ENCODE results near the gene GRK7.
A peak's percentile ranks its signal among the peaks of the same experiment; 100 is the strongest.
"Not testable (repeated sequence)": the region's sequence is repeated elsewhere in the genome, so short reads cannot be mapped to it uniquely, and the experiment has no call there.

GRK7 gene

DNA sequence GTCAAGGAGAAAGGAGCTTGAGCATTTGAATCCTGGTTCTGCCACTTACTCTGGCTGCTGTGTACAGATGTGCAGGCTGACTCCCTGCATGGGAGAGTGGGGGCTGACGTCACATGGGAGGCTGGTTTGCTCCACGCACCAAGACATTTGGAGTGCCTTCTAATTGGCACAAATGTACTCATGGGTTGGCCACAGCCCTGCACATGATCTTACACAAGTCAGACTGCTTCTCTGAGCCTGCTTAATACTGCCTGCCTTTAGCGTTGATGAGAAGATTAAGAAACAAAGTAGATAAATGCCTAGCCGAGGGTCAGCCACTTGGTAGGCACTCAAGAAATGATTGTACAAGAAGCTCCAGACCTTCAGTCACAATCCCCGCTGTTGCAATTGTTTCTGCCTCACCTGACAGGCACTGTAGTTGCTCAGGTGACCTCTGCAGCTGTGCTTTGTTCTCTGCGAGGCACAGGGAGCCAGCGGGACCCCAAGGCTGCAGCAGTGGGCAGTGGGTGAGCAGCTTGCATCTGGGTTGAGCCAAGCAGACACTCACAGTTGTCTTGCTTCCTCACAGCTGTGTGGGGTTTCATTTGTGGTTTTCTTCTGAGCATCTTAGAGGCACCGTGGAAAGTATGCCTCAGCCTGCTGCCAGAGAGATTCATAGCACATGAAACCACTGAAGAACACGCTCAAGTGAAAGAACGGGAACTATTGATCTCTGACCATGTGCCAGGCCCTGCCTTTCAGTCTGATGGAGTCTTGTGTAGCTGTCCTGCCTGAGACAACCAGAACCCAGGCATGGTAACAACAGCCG lies 33.1 kb downstream of the GRK7 start:
- Histone ChIP-seq H3K27ac (ENCODE audit: low read length) (no peak overlapping the region), H3K27me3 (ENCODE audit: control insufficient read depth, insufficient read depth, low read length) (peaks cover 29% of the 10 kb centered on the region), H3K36me3 (ENCODE audit: control insufficient read depth, low read depth, low read length) (no peaks in the 10 kb centered on the region), H3K4me3 (ENCODE audit: low read length) (no peak overlapping the region), H3K9ac (ENCODE audit: low read length) (no peak overlapping the region), H3K9me3 (ENCODE audit: control insufficient read depth, low read depth, low read length) (no peaks in the 10 kb centered on the region), H3K4me1 (ENCODE audit: control insufficient read depth, low read depth, low read length) (peaks cover 23% of the 10 kb centered on the region)

DNA sequence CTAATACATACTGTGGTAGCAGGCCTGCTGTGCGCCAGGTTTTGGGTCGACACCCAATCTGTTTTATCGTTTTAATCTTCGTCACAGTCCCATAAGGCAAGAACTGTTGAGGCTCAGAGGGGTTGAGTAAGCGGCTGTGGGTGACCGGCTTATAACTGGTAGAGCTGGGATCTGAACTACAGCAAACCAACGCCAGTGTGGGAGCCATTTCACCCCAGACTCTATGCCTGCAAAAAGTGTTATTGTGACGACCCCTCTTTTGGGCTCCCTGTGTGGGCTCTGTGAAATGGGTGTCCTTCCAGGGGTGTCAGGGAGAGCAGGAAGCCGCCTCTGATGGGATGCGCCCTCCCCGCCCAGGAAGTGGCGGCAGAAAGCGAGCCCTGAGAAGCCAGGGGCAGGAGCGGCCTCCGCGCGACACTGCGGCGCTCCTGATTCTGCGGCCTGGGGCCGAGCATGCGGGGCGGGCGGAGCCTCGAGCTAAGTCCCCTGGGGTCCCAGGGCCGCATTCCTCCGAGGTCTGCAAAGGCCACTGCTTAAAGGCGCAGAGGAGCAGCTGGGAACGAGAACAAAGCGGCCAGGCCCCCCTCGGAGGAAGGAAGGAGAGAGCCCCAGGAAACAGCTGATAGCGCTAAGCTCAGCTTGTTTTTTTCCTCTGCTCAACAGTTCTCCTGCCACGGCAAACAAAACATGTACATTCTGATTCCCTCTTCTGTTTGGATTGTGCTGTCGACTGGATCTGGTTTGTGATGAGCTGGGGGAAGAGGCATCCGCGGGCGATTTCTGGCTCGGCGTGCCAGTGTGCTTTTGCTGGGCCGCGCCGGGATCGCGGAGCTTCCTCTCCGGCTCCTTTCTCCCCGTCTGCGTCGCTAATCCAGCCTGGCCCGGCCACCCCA lies 33.9 kb downstream of the GRK7 start:
- Histone ChIP-seq H3K36me3 (ENCODE audit: control insufficient read depth, low read depth, low read length) (no peaks in the 10 kb centered on the region), H3K9ac (ENCODE audit: low read length) (peak overlapping the region; percentile 20), H3K9me3 (ENCODE audit: control insufficient read depth, low read depth, low read length) (no peaks in the 10 kb centered on the region), H3K4me3 (ENCODE audit: low read length) (peak overlapping the region; percentile 51), H3K4me1 (ENCODE audit: control insufficient read depth, low read depth, low read length) (peaks cover 23% of the 10 kb centered on the region), H3K27me3 (ENCODE audit: control insufficient read depth, insufficient read depth, low read length) (peaks cover 29% of the 10 kb centered on the region), H3K27ac (ENCODE audit: low read length) (no peak overlapping the region)

DNA sequence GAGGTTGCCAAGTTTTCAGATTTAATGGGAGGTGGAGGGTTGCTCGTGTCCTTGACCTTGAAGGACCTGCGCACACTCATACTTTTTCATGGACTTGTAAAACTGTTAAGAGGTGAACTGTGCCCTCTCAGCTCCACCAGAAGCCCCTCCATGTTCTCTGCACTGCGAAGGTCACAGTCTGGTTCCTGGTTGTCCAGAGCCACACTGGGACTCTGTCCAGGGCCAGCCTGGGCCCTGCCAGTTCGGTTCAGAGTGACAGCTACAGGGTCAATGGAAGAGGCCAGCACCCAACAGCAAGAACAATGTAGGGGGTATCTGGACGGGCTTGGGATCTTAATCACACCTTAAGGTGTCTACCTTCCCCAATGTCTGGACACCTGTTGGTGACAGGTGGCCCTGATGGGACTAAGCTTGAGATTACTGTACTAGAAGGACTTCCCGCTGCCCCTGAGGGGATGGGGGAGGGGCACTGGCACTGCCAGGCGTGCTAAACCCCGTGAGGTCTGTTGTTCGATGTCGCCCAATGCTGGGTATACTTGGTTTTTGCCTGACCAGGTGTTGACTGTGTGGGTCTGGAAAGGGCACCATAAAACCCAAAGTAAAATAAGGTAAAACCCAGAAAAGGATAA lies 34.7 kb downstream of the GRK7 start:
- H3K4me1 ChIP-seq (ENCODE audit: control insufficient read depth, low read depth, low read length) = peaks cover 23% of the 10 kb centered on the region
- H3K27ac ChIP-seq (ENCODE audit: low read length) = no peak overlapping the region
- H3K9me3 ChIP-seq (ENCODE audit: control insufficient read depth, low read depth, low read length) = no peaks in the 10 kb centered on the region
- no peaks in the 10 kb centered on the region for H3K36me3 ChIP-seq (ENCODE audit: control insufficient read depth, low read depth, low read length)
- H3K4me3 ChIP-seq (ENCODE audit: low read length) = peak overlapping the region; percentile 51
- H3K9ac ChIP-seq (ENCODE audit: low read length) = peak overlapping the region; percentile 20
- H3K27me3 ChIP-seq (ENCODE audit: control insufficient read depth, insufficient read depth, low read length) = peaks cover 29% of the 10 kb centered on the region

DNA sequence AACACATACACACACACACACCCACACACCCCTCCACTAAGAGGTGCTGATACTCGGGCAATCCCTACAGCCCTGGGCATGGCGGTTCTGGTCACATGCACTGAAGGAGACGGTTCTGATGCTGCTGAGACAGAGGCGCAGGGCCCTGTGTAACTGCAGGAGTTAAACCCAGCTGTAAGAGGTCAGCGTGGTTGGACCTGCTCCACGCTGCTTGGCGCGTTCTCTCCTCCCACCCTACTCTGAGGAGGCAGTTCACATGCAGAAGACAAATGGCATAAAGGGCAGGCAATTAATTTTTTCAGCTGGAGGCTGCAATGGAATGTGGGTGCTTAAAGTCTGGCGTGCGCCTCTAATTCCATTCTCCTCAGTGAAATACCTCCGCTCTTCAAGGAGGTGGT lies 35.2 kb downstream of the GRK7 start:
- Histone ChIP-seq H3K4me3 (ENCODE audit: low read length) (no peak overlapping the region), H3K9ac (ENCODE audit: low read length) (no peak overlapping the region), H3K27ac (ENCODE audit: low read length) (no peak overlapping the region)

DNA sequence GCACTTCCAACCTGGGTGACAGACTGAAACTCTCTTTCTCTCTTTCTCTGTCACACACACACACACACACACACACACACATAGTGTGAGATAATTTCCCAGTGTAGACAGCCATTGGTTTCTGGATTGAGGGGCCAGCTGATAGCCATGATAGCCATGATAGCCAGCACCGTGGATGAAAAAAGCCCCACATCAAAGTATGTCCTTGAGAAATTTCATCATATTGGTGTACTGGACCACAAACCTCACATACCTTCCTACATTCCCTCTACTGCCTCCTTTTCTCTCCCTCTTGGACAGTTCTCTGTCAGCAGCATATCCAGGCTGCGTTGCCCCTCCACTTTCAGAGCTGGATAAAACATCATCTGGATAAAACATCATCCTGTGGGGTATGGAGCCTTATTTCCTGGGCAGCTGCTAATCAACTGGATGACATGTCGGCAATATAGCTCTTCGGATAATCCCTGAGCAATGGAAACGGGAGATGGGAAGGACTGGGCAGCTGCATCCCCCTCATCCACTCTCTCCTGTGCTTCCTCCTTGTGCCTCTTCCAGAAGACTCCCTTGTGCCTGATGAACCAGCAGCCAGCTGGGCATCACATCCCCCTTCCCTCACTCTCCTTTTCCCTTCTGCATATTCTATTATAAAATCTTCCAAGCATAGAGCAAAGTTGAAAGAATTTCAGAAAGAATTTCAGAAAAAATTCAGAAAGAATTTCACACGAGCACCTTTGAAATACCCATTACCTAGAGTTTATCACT lies 39.3 kb downstream of the GRK7 start:
- Histone ChIP-seq H3K9me3 (ENCODE audit: control insufficient read depth, low read depth, low read length) (no peaks in the 10 kb centered on the region), H3K36me3 (ENCODE audit: control insufficient read depth, low read depth, low read length) (no peaks in the 10 kb centered on the region), H3K4me3 (ENCODE audit: low read length) (no peak overlapping the region), H3K27me3 (ENCODE audit: control insufficient read depth, insufficient read depth, low read length) (peaks cover 13% of the 10 kb centered on the region), H3K27ac (ENCODE audit: low read length) (no peak overlapping the region), H3K4me1 (ENCODE audit: control insufficient read depth, low read depth, low read length) (peaks cover 13% of the 10 kb centered on the region), H3K9ac (ENCODE audit: low read length) (no peak overlapping the region)

More for the DNA sequence above, 35.2 kb downstream of the GRK7 start:
- no peaks in the 10 kb centered on the region for H3K36me3 ChIP-seq (ENCODE audit: control insufficient read depth, low read depth, low read length)
- H3K9me3 ChIP-seq (ENCODE audit: control insufficient read depth, low read depth, low read length) = no peaks in the 10 kb centered on the region
- H3K27me3 ChIP-seq (ENCODE audit: control insufficient read depth, insufficient read depth, low read length) = peaks cover 29% of the 10 kb centered on the region
- peaks cover 23% of the 10 kb centered on the region for H3K4me1 ChIP-seq (ENCODE audit: control insufficient read depth, low read depth, low read length)

DNA sequence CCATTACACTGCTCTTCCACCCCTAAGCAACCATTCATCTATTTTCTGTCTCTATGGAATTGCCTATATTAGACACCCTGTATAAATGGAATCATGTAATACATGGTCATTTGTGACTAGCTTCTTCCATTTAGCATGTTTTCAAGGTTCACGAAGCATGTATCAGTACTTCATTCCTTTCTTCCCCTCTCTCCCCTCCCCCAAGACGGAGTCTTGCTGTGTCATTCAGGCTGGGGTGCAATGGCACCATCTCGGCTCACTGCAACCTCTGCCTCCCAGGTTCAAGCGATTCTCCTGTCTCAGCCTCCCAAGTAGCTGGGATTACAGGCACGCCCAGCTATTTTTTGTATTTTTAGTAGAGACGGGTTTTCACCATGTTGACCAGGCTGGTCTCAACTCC lies 40.3 kb downstream of the GRK7 start:
- not testable (repeated sequence) for H3K27me3 ChIP-seq (ENCODE audit: control insufficient read depth, insufficient read depth, low read length); H3K4me3 ChIP-seq (ENCODE audit: low read length); H3K9me3 ChIP-seq (ENCODE audit: control insufficient read depth, low read depth, low read length)

DNA sequence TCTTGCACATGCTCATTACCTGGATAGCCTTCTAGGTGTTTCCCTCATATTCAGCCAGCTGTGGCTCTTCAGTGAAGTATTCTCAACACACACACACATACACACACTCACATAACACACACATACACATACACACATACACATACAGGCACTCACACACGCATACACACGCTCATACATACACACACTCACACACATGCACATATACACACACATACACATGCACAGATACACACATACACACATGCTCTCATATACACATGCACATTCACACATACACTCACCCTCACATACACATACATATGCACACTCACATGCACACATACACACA lies 41.2 kb downstream of the GRK7 start:
- H3K9me3 ChIP-seq (ENCODE audit: control insufficient read depth, low read depth, low read length) = no peaks in the 10 kb centered on the region
- no peak overlapping the region for H3K27ac ChIP-seq (ENCODE audit: low read length)

More for the DNA sequence above, 40.3 kb downstream of the GRK7 start:
- not testable (repeated sequence) for H3K9ac ChIP-seq (ENCODE audit: low read length); H3K4me1 ChIP-seq (ENCODE audit: control insufficient read depth, low read depth, low read length); H3K36me3 ChIP-seq (ENCODE audit: control insufficient read depth, low read depth, low read length); H3K27ac ChIP-seq (ENCODE audit: low read length)

DNA sequence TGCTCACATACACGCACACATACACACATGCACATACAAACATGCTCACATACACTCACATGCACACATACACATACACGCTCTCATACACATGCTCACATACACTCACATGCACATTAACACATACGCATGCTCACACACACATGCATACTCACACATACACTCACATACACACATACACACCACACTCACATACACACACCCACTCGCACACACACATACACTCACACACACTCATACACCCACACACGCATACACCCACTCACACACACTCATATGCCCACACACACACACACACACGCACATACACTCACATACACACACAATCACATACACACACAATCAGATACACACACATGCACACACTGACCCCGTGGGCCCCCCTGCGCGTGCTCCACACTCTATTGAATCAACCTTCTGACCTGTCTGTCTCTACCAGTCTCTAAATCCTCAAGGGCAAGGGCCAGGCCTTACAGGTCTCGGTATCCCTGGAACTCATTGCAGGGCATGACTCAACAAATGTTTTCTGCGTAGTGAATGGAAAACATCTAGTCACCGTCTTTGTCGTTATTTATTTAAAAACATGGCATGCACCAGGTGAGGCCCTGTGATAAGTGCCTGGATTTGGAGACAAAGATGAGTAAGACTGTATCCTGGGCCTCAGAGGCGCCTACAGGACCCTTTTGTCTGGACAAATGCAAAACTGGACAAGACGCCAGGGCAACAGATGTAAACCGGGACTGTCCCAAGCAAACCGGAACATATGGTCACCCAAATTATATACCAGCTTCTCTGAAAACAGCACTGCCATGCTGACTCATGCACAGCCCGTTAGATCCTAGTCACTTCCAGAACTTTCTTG lies 41.8 kb downstream of the GRK7 start:
- Histone ChIP-seq H3K27me3 (ENCODE audit: control insufficient read depth, insufficient read depth, low read length) (no peaks in the 10 kb centered on the region), H3K9ac (ENCODE audit: low read length) (no peak overlapping the region), H3K4me1 (ENCODE audit: control insufficient read depth, low read depth, low read length) (no peaks in the 10 kb centered on the region), H3K36me3 (ENCODE audit: control insufficient read depth, low read depth, low read length) (no peaks in the 10 kb centered on the region), H3K4me3 (ENCODE audit: low read length) (no peak overlapping the region), H3K9me3 (ENCODE audit: control insufficient read depth, low read depth, low read length) (no peaks in the 10 kb centered on the region), H3K27ac (ENCODE audit: low read length) (no peak overlapping the region)

More for the DNA sequence above, 41.2 kb downstream of the GRK7 start:
- Histone ChIP-seq H3K27me3 (ENCODE audit: control insufficient read depth, insufficient read depth, low read length) (no peaks in the 10 kb centered on the region), H3K4me3 (ENCODE audit: low read length) (no peak overlapping the region), H3K4me1 (ENCODE audit: control insufficient read depth, low read depth, low read length) (no peaks in the 10 kb centered on the region), H3K9ac (ENCODE audit: low read length) (no peak overlapping the region), H3K36me3 (ENCODE audit: control insufficient read depth, low read depth, low read length) (no peaks in the 10 kb centered on the region)

DNA sequence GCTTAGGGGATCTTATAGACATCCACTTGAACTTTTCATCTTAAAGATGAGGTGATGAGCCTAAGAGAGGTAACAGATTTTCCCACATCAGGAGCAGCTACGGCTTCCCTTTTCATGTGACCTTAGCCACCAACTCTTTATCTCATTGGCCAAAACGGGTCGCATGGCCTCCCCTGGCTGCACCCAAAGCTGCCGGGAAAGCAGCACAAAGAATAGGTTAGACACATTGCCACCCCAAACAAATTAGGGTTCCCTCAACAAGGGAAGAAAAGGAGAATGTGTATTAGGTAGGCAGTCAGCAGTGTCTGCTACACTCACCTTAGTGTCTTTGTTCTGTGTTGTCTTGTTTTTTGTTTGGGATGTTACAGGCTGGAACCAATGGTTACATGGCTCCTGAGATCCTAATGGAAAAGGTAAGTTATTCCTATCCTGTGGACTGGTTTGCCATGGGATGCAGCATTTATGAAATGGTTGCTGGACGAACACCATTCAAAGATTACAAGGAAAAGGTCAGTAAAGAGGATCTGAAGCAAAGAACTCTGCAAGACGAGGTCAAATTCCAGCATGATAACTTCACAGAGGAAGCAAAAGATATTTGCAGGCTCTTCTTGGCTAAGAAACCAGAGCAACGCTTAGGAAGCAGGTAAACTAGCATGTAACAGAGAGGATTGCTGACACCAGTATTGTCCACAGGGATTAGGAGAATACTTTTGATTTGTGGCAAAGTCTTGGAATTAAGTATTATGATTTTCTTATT lies 44.2 kb downstream of the GRK7 start:
- Histone ChIP-seq H3K27me3 (ENCODE audit: control insufficient read depth, insufficient read depth, low read length) (no peaks in the 10 kb centered on the region), H3K4me1 (ENCODE audit: control insufficient read depth, low read depth, low read length) (no peaks in the 10 kb centered on the region), H3K4me3 (ENCODE audit: low read length) (no peak overlapping the region), H3K27ac (ENCODE audit: low read length) (no peak overlapping the region), H3K9me3 (ENCODE audit: control insufficient read depth, low read depth, low read length) (no peaks in the 10 kb centered on the region), H3K9ac (ENCODE audit: low read length) (no peak overlapping the region), H3K36me3 (ENCODE audit: control insufficient read depth, low read depth, low read length) (no peaks in the 10 kb centered on the region)

DNA sequence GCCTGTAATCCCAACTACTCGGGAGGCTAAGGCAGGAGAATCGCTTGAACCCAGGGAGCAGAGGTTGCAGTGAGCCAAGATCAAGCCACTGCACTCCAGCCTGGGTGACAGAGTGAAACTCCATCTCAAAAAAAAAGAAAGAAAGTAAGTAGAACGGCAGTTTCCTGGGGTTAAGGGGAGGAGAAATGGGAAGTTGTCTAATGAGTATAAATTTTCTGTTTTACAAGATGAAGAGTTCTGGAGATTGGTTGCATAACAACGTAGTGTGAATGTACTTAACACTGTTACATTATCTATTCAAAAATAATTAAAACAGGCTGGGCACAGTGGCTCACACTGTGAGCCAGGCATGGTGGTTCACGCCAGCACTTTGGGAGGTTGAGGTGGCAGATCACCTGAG lies 45.4 kb downstream of the GRK7 start:
- H3K36me3 ChIP-seq (ENCODE audit: control insufficient read depth, low read depth, low read length) = no peaks in the 10 kb centered on the region
- no peak overlapping the region for H3K4me3 ChIP-seq (ENCODE audit: low read length)
- H3K27me3 ChIP-seq (ENCODE audit: control insufficient read depth, insufficient read depth, low read length) = no peaks in the 10 kb centered on the region
- no peaks in the 10 kb centered on the region for H3K4me1 ChIP-seq (ENCODE audit: control insufficient read depth, low read depth, low read length)
- H3K9me3 ChIP-seq (ENCODE audit: control insufficient read depth, low read depth, low read length) = no peaks in the 10 kb centered on the region
- H3K9ac ChIP-seq (ENCODE audit: low read length) = no peak overlapping the region
- no peak overlapping the region for H3K27ac ChIP-seq (ENCODE audit: low read length)

Measured in iPS-18a (cell line).